ENCODE measurements around the gene DNMT3A. TPM values are rescaled to one million over a fixed set of nuclear protein-coding genes. Genes with fewer than 3 reads are reported as not detected.

Gene DNMT3A
- total and polyA plus RNA-seq, 2 experiments from 2014 or later: 47.2 to 80.4 TPM

GRCh38 chr2:25197336-25198208, 144.2 kb downstream of the DNMT3A start (continued):
- TF ChIP-seq ZNF462 (CRISPR knock-in tag; IDR thresholded peaks at IDR 0.05): no peak
- TF ChIP-seq EZH2 (IDR thresholded peaks at IDR 0.05; ENCODE audit: low read depth, unreplicated experiment): no peak
- no peak for TF ChIP-seq ZNF331 (CRISPR knock-in tag; IDR thresholded peaks at IDR 0.05; ENCODE audit: low read depth)
- no peak for TF ChIP-seq ZNF114 (CRISPR knock-in tag; IDR thresholded peaks at IDR 0.05)
- TF ChIP-seq NANOG (IDR thresholded peaks at IDR 0.05; ENCODE audit: borderline replicate concordance): no peak
- TF ChIP-seq POLR2AphosphoS5 (IDR thresholded peaks at IDR 0.05; ENCODE audit: low read depth): no peak
- no peak for TF ChIP-seq CTCF (conservative IDR thresholded peaks at IDR 0.05; ENCODE audit: low read depth in 2 of 2)
- no peak for TF ChIP-seq JUNB (IDR thresholded peaks at IDR 0.05; ENCODE audit: unreplicated experiment)
- TF ChIP-seq CREB1 (CRISPR knock-in tag; IDR thresholded peaks at IDR 0.05; ENCODE audit: low read depth): no peak
- TF ChIP-seq EZH2phosphoT487 (IDR thresholded peaks at IDR 0.05; ENCODE audit: unreplicated experiment): no peak
- no peak for TF ChIP-seq STAT1 (IDR thresholded peaks at IDR 0.05; ENCODE audit: unreplicated experiment)

All from GM23338 (cell line).